Esophagus squamous epithelium (tissue), 4 donors: ENCODE data around the gene KLHL6.

Experiments used
- POLR2A ChIP-seq, 4 donors: fragments of 450-650 bp; IDR thresholded peaks; one replicate each; pipeline ENCODE4 v1.6.1; 2017; ENCODE audit warnings: antibody characterized with exemption in 4 of 4, mild to moderate bottlenecking in 4 of 4, moderate library complexity in 3 of 4
- TF ChIP-seq, protein P1 (sequence below), 6 experiments: fragments of 450-650 bp in 4 of 6; fragments of 200-600 bp in 2 of 6; sonication (generic) in 2 of 6; IDR thresholded peaks; one replicate each; pipeline ENCODE4 v1.5.1; 2016 to 2019; ENCODE audit warnings: antibody characterized with exemption in 6 of 6, mild to moderate bottlenecking in 4 of 6, moderate library complexity in 4 of 6

- no peak for TF ChIP-seq POLR2A (IDR thresholded peaks at IDR 0.05)
- TF ChIP-seq, protein P1, sequence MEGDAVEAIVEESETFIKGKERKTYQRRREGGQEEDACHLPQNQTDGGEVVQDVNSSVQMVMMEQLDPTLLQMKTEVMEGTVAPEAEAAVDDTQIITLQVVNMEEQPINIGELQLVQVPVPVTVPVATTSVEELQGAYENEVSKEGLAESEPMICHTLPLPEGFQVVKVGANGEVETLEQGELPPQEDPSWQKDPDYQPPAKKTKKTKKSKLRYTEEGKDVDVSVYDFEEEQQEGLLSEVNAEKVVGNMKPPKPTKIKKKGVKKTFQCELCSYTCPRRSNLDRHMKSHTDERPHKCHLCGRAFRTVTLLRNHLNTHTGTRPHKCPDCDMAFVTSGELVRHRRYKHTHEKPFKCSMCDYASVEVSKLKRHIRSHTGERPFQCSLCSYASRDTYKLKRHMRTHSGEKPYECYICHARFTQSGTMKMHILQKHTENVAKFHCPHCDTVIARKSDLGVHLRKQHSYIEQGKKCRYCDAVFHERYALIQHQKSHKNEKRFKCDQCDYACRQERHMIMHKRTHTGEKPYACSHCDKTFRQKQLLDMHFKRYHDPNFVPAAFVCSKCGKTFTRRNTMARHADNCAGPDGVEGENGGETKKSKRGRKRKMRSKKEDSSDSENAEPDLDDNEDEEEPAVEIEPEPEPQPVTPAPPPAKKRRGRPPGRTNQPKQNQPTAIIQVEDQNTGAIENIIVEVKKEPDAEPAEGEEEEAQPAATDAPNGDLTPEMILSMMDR (IDR thresholded peaks at IDR 0.05): no peak
These were observed 112.5 kb downstream of the KLHL6 start for GRCh38 chr3:183442994-183443393.
